HG02884 (cell line): ENCODE data around the gene HINT3.
"Not testable (repeated sequence)": the region's sequence is repeated elsewhere in the genome, so short reads cannot be mapped to it uniquely, and the experiment has no call there.

ENCODE experiments used
- ATAC-seq: cut with Tn5 transposase; IDR thresholded peaks from one replicate; pipeline ENCODE4 v1.9.1; 2021; ENCODE audit warnings: mild to moderate bottlenecking, moderate library complexity; ENCODE audit not compliant: unreplicated experiment

The HINT3 gene

DNA sequence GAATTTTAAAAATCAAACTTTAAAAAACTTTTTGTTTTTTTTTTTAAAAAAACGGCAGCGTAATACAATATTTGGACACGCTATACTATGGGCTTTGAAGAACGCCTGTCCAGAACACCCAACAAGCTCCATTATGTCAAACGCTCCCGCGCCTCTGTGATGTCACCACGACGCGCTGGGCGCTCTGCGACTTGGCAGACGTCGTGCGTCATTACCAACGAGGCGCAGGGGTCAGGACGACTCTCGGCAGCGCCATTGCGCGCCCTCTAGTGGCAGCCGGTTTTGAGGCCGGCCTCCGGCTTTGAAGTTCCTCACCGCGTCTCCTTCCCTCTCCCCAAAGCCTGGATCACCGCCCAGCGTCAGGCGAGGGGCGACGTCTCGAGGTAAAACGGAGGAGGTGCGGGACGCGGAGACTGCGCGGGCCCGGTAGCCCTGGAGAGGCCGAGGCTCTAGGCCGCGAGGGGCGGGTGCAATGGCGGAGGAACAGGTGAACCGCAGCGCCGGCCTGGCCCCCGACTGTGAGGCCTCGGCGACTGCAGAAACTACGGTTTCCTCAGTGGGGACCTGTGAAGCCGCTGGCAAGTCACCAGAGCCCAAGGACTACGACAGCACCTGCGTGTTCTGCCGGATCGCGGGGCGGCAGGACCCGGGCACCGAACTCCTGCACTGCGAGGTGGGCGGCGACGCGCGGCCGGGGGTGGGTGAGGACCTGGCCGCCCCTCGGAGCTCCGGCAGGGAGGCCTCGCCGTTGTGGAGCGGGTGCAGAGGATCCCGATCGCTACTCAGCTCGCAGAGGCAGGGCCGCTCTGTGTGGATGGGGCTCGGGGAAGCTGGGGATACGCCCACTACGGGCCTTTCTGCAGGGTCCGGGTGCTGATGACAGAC lies at the start of gene HINT3:
Gene HINT3, plus strand, starts transcription at position 265 of the 885 bp plus-strand sequence. Its CDS starts 208 bp downstream, at position 473.
- ATAC-seq = peak; percentile 92

DNA sequence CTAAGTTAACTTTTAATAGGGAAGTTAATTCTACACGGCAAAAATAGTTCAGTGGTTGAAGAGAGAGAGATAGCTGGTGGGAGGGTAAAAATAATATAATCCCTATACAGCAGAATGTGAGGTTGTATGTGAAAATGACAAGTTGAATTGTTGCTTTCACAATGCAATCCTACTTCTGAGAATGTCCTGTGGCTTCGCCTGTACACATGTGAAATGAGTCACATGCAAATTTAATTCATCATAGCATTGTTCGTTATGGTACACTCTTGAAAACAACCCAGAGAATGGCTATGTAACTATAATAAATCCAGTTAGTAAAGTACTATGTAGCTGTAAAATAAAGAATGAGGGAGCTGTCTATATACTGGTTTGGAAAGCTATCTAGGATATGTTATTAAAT lies 46.0 kb upstream of the HINT3 start:
- ATAC-seq = peak; percentile 99

DNA sequence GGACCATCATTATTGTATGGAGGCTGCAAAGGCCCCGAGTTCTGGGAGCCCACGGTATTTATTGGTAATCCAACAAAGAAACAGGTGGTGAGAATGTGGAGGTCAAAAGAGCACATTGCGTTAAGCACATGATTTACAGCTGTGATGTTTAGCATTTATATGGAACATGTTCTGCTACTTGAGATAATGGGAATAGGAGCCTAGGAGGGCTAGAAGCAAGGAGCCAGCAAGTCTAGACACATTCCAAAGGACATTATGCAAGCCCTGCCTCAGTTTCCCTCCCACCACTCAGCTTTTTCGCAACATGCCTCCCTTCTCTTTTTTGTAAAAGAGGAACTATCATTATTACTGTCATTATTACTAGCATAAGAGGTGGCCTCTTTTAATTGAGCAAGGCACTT lies 45.5 kb upstream of the HINT3 start:
- not testable (repeated sequence) for ATAC-seq

DNA sequence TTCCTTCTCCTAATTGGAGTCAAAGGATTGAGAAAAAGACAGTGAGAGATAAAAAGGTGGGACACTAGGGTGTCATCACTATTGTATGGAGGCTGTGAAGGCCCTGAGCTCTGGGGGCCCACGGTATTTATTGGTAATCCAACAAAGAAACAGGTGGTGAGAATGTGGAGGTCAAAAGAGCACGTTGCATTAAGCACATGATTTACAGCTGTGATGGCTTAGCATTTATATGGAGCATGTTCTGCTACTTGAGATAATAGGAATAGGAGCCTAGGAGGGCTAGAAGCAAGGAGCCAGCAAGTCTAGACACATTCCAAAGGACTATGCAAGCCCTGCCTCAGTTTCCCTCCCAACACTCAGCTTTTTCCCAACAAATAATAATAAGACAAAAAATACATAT lies 44.1 kb upstream of the HINT3 start:
- ATAC-seq = not testable (repeated sequence)

DNA sequence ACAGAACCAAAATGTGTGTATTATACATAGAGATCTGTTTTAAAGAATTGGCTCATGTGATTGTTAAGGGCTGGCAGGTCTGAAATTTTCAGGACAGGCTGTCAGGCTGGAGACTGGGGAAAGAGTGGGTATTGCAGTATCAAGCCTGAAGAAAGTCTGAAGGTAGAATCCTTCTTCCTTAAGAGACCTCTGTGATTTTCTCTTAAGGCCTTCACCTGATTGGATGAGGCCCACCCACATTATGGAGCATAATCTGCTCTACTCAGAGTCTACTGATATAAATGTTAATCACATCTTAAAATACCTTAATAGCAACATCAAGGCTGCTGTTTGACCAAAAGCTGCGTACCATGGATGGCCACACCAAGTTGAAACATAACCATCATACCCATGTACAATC lies 43.4 kb upstream of the HINT3 start:
- no peak for ATAC-seq

DNA sequence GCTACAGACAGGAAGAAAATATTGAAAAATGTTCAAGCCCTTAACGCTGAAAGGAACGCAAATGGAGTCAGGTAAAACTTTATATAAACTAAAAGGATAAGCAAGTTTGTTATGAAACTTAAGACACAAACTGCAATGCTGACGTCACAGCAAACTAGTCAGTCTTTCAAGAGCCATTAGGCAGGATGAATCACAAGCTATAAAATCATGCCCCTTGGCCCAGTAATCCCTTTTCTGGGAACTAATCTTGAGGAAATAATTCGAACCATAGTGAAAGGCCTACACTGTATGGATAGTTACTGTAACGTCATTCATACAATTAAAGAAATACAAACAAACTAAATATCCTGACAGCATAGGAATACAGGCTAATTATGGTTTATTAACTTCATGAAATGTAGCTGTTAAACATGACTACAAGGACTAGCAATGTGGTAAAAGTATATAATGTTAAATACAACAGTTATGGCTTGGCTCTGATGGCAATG lies 42.7 kb upstream of the HINT3 start:
- no peak for ATAC-seq

DNA sequence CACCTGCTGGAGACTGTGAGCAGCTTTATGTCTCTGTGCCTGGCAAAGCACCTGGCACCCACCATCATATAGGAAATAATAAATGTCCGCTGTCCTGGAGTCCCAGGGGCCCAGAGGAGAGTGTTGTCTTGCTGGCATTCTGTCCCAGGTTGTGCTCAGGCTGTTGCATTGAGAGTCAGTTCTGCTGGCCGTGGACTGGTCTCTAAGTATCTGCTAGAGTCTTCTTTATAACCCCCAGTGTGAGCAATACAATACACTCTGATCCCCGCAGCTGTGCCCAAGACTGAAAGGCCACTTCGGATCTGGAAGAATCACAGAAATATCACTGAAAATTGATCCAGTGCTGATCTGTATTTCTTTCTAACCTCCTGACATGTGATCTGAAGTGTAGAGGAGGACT lies 38.3 kb upstream of the HINT3 start:
- ATAC-seq = no peak

DNA sequence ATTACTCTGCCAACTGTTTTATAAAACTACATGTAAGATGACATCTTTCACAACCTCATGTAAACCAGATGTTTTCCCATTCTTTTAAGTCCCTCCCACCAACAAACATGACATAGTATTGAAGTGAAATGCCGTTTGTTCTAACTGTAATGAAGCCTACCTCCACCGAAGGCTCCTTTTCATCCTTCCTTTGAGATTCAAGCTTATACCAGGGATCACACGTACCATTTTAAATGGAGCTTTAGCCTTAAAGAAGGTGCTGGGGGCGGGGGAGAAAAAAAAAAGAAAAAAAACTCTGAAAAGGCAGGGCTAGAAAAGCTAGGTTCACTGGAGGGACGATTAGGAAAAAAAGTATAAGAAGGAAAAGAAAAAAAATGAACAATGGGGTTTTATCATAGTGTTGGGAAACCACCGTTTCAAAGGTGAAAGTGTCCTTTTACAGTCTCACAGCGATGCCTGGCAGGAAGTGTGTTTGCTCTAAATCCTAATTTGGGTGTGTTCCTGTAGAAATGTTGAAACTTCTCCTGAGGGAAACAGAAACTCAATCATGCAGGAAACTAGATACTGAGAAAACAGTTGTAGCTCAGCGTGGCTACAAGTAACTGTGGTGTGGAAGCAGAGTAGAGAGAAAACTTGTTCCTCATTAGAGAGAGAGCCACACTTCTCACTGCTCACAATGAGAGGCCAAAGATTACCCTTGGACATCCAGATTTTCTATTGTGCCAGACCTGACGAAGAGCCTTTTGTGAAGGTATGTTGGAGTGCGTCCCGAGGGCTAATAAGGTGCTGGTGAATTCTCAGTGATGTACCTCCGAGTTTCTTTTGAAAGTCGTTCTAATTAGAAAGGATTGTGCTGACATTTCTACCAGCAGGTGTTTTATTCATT lies 37.6 kb upstream of the HINT3 start:
- peak; percentile 96 for ATAC-seq

DNA sequence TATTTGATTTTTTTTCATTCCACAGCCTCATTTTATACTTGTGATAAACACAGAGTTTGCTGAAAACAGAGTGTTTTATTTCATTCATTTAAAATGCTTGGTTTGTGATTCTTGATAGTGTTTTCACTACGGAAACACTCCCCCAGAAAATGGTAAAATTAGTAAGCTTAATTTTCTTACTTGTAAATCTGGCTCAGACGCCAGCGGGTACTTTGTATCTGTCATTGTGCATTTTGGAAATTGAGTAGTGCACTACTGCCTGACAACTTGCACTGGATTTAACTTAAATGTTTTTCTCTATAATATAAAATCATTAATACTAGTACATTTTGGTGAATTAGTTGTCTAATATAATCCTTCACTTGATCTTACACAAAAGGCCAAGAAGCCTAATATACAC lies 37.0 kb upstream of the HINT3 start:
- peak; percentile 1 for ATAC-seq

DNA sequence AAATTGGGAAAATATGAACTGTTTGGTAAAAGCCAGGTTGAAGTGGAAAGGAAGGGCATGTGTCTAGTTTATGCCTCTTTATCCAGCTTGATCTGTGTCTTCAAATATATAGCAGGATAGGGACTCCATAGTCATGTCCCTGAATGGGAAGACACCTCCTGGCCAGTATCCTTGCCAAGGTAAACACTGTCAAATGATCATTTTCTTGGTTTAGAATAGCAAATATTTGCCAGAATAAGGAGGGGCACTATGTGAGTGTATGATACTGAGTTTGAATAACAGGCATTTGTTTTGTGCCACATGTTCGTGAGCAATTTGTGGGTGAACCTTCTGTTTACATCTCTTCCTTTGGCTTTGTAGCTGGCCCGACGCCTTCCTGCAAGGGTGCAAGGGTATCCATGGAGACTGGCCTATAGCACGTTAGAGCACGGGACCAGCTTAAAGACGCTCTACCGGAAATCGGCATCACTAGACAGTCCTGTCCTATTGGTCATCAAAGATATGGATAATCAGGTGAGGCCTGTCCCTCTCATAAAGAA lies 34.2 kb upstream of the HINT3 start:
- ATAC-seq = no peak

DNA sequence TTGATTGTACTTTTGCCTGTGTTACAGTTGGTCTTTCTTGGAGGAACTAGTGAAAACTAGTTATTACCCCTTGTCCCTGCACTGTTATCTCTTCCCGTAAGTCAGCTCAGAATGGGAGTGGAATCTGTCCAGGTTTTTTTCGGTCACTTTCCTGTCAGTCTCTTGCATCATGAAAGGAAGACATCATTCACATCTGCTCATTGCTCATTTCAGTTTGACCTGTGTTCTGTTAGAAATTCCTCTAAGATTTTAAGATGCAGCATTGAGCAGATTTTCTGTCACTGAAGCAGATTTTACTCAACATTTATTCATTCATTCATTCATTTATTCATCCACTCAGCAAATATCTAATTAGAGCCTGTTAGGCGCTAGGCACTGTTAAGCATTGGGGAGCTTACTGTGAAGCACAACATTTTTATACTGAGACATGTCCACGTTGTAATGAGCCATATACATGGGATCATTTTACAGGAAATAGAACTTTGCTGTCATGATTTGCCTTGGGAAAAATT lies 33.1 kb upstream of the HINT3 start:
- no peak for ATAC-seq

DNA sequence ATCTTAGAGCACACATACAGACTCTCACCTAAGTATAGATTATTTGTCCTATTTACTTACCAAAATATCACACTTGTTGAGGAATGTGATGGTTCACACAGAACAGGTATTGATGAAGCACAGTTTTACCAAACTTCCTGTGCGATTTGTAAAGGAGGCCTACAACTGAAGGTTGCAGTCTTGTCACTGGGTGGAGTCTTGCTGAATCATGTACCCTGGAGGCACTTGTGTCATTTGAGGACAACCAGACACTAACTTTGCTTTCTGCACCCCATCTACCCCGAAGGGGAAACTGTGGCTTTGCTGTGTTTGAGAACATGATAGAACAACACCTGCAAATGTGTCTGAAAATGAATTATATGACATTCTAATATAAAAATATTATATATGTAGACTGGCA lies 32.4 kb upstream of the HINT3 start:
- ATAC-seq = no peak

DNA sequence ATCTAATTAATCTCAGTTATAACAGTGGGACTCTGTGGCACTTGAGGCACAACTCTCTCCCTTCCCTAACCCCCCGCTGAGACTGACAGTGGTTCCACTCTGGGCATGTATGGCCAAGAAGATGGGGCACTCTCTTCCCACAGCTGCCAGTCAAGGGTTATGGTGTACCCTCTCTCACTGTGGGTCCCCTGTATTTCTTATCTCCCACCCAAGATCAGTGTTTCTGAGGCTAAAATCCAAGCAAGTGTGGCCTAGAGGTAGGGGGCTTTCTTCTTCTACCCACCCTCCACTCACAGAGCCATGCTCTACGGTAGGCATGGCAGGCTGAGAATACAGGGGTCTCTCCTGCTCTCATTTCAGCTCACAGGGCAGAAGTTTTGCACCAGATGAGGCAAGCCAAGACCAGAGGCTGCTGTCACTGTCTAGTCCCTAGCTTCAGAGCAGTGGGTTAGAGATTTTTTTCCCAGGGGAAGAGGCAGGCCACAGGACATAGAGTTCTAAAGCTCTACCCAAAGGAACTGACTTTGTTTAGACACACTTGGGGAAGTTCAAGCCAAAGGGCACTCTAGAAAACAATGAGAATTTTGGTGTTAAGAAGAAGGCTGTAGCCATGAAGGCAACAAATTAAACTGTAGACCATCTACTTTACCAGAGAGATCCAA lies 31.7 kb upstream of the HINT3 start:
- no peak for ATAC-seq

DNA sequence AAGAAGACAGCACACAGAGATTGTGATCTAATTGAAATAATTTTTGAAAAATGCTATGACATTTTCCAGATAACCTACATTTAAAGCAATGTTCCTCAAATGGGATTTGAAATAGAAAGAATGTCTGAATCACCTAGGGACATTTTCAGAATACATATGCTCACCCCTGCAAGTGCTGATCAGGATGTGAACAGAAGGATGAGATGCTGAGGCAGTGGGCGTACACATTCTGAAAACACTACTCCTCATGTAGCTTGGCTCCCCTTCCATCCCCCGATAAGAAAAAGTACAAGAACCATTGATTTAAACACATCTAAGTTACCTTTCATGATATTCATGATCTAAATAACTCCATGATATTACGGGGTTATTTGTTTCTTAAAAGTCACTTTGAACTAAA lies 29.9 kb upstream of the HINT3 start:
- ATAC-seq = no peak

DNA sequence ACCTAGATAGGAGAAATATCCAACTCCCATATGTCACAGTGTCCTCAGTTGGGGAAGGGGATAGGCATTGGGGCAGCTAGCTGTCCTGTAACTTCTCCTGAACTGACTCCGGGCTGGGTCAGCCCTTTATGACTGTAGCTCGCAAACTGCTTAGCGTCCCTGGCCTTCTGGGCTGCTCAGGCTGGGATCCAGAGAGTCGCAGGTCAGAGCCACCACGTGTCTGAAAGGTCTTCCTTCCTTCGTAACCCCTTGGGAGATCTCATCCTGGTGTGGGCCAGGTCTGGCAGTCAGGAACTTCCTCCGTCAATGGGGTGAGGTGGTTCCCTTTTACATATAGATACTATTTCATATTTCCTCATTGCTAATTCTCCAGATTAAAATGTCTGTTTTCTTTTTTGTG lies 28.8 kb upstream of the HINT3 start:
- no peak for ATAC-seq

DNA sequence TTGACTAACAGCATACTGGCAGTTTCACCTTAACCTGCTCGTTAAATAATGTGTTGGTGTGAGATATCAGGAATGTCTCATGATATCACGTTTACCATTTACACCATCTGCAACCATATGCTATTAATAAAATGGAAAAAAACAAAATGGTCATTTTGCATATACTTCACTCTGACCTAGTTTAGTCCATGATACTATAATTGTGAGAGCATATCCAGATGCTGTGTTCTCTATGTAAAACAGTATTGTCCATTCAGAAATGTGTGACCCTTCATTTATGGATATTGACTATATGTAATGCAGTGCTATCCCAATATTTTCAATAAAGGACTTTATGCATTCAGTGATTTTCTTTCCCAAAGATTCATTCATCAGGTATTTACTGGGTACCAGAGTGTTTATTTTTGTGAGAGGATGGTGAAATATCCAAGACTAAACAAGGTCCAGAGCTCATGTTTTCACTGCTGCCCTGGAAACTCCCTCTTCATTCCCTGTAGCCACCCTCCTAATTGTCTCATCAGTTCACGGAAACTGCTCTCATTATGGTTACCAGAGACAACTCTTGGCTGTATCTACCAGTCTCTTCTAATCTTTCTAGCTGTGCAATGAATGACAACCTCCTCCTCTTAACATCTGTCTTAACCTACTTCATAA lies 25.7 kb upstream of the HINT3 start:
- no peak for ATAC-seq

DNA sequence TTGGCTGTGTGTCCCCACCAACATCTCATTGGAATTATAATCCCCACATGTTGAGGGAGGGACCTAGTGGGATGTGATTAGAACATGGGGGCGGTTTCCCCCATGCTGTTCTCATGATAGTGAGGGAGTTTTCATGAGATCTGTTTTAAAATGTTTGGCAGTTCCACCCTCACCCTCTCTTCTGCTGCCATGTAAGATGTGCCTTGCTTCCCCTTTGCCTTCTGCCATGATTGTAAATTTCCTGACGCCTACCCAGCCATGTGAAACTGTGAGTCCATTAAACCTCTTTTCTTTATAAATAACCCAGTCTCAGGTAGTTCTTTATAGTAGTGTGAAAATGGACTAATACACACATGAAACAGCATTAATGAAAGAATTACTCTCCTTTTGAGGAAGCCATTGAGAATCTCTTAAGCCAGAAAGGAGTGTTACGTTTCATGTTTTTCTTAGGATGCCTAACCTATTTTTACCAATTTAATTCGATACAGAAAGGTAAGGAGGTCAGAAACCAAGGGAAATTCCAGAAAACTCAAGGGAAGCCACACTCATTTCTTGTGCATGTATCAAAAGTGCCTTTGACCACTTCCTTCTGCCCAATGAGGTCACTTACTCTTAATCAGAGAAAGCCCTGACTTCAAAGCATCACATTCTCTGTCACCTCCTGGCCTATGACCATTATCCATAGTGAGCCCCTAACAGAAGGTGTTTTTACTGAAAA lies 24.7 kb upstream of the HINT3 start:
- peak; percentile 80 for ATAC-seq

DNA sequence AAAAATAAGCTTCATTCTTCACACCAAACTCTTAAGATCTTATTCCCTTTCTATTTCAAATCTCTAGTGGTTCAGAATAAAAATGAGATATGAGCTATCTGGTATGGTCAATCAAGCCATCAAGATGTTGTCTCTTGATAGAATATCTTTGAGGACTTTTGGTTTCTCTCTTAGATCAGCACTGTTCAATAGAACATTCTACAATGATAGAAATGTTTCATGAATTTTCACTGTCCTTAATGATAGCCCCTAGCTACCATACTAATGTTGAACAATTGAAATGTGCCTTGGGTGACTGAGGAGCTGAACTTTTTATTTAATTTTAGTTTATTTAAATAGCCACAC lies 24.1 kb upstream of the HINT3 start:
- ATAC-seq = no peak

DNA sequence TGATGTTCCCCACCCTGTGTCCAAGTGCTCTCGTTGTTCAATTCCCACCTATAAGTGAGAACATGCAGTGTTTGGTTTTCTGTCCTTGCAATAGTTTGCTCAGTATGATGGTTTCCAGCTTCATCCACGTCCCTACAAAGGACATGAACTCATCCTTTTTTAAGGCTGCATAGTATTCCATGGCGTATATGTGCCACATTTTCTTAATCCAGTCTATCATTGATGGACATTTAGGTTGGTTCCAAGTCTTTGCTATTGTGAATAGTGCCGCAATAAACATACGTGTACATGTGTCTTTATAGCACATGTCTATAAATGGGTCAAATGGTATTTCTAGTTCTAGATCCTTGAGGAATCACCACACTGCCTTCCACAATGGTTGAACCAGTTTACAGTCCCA lies 21.1 kb upstream of the HINT3 start:
- not testable (repeated sequence) for ATAC-seq

DNA sequence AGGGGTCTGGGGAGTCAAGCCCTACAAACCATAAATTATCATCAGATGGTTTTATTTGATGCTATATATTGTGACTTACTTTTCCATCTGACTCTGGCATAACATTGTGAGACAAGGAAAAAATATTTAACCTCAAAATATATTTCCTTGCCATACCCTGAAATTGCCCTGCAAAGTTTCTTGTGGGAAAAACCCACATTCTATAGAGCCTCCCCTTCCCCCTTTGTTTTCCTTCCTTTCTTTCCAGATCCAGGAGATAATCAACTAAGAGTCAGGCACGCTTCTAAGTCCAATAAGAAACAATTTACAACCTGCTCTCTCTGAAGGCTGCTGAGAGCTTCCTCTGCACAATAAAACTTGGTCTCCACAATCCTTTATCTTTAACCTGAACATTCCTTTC lies 17.5 kb upstream of the HINT3 start:
- no peak for ATAC-seq
